GM21825 (cell line): ENCODE data around the gene MYG1.
"Not testable (repeated sequence)": the region's sequence is repeated elsewhere in the genome, so short reads cannot be mapped to it uniquely, and the experiment has no call there.

Experiments
- ATAC-seq: cut with Tn5 transposase; IDR thresholded peaks from one replicate; pipeline ENCODE4 v1.9.1; 2021; ENCODE audit warnings: mild to moderate bottlenecking, moderate library complexity; ENCODE audit not compliant: unreplicated experiment

MYG1 gene

DNA sequence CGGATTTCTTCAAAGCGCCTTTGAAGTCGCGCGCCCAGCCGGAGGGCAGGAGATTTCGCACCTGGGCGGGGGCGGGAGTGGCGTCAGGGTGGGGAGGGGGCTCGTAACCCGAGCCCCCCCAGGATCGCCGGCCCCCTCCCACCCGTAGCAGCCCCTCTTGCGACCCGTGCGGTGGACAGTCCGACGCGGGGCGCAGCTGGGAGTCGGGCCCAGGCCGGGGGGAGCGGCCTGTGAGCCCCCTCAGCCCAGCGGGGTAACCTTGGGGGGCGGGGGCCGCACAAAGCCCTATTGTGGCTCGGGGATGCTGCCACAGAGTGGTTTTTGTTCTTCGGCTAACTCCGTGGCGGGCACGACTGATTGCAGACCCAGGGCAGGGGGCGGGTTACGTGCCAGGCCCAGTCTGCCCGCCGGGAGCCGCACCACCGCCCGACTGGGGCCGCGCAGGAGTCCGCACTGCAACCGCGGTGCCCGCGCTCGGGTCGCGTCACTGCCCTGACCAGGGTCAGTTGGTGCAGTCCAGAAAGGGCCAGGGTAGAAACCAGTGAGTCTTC lies 26.1 kb downstream of the MYG1 start:
- no peak for ATAC-seq

DNA sequence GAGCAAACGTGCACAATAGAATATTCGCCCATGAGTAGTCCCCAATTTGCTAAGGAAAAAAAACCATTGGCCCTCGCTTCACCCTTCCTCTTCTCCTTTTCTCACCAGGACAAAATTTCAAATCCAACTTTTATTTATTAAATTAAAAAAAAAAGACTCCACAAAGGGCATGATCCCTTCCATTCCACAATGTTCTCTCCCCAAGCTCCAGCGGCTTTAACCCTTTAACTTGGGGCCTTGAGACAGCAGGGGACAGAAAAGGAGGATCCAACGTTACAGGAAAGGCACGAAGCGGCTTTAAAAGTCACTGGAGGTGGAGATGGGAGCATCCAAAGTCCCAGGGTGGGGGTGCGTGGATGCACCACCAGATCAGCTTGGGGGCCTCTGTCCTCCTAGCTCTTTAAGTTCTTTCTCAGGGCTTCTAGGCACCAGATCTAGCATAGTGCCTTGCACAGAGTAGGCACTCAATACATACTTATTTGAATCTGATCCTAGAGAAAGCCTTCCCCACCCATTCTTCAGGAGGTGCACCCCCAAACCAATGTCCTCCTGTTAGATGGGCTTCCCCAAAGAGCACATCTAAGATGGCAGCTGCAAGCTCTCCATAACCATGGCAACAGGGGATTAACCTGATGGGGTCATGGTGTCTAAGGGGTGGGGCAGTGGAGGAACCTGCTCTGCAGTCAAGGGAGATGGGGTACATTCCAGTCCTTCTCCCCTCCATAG lies 27.1 kb downstream of the MYG1 start:
- ATAC-seq = no peak

DNA sequence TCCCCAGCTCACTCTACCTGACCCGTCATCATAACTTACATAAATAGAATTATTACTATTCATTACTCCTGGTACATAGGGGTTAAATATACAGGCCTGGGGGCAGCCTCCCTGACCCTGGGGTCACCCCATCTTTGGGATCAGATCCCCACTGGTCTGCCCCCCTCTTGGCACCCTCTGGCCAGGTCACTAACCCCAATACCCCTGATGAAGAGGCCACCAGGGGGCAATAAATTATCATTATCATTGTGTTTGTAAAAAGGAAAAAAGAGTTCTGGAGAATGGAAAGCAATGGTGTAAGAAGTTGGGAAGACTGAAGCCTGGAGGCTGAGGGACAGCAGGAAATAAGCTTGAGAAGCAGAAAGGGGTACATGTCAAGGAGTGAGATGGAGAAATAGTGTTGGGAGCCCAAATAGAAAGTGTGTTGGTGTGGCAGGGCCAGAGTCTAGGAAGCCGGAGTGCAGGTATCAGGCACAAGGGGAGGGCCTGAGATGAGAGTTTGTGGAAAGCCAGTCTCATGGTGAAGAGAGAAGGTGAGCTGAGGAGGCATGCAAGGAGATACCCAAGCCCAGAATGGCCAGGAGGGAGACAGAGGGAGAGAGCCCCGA lies 28.0 kb downstream of the MYG1 start:
- no peak for ATAC-seq

DNA sequence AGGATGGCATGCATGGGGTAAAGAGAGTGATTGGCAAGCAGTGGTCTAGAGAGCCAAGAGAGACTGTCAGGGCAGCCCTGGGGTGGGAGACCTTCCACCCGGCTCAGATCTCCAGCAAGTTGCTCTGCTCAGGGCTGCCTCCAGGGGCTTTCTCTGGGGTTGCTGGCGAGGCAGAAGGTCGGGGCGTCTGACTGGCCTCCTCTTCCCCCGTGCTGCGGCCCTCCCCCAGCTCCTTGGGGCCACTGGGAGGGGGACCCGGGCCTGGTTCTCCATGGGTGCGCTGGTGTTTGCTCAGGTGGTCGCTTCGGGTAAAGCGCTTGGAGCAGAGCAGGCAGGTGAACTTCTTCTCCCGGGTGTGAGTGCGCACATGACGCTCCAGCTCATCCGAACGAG lies 28.5 kb downstream of the MYG1 start:
- no peak for ATAC-seq

DNA sequence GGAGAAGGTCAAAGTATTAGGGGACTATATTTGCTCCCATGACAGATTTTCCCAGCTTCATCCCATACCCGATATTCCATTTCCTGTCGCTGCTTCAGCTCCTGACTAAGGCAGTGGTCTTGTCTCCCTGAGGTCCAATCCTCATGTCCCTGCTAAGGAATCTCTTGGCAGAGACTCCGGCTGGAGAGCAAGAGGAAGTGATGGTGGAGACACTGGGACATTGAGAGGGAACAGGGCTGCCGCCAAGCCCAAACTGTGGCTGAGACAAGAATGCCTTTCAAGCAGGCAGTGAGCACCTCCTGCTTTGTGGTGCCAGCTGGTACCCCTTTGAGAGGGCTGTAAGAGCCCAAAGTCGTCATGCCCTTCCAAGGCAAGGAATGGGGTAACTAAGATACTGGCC lies 31.2 kb downstream of the MYG1 start:
- ATAC-seq = no peak

DNA sequence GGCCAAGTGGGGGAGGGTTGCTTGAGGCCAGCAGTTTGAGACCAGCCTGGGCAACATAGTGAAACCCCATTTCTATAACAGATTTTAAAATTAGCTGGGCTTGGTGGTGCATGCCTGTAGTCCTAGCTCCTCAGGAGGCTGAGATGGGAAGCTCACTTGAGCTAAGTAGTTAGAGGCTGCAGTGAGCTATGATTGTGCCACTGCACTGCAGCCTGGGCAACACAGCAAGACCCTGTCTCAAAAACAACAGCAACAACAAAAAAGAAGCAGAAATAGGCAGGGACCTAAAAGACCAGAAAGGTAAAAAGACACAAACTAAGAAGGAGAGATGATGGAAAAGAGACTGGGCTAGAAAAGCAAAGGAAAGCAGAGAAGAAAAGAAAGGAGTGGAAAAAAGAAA lies 32.8 kb downstream of the MYG1 start:
- ATAC-seq = not testable (repeated sequence)

DNA sequence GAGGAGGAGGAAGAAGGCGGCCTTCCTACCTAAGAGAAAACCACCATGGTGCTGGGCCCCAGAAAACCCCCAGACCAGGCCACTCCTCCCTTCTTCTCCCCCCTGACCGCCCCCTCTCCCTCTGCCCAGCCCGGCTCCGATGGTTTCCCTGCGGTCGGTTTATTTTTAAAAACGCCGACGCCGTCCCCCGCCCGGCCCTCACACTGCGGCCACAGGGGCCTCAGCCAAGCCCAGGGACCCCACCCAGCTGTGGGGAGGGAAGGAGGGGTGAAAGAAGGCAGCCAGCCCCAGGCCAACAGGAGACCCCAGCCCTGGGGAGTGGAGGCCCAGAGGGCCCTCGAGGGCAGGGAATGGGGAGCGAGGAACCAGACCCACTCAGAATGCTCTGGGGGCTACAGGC lies 33.2 kb downstream of the MYG1 start:
- ATAC-seq = no peak

DNA sequence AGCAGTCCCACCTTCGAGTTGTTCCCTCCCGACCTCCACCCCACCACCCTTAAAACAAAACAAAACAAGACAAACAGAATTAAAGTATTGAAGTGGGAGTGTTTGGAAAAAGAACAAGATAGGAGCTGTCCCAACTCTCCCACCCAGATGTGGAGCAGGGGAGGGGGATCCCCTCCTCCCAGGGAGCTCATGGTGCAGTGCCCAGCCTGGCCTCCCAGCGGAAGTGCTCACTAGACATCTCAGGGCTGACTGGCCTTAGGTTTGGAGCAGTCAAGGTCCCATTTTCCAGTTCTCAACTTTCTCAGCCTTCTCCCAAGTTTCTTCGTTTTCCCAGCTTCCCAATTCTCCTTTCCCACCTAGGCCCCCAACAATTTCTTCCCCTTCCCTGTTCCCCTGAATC lies 33.8 kb downstream of the MYG1 start:
- ATAC-seq = no peak

DNA sequence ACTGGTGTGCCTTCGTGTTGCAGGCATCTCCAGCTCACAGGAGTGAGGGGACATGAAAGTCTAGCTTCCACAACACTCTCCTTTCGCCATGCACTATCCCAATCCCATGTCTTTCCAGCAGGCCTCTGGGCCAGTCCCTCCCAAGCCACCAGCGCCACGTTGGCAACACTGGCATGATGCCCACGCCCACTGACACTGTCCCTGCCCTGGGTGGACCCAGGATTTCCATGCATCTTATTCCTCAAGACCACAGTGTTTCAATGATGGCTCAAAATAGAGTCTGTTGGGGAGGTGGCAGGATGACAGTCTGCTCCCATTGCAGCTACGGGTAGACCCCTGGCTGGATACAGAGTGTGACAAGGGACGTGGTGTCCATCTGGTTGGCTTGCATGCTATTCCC lies 34.4 kb downstream of the MYG1 start:
- no peak for ATAC-seq

DNA sequence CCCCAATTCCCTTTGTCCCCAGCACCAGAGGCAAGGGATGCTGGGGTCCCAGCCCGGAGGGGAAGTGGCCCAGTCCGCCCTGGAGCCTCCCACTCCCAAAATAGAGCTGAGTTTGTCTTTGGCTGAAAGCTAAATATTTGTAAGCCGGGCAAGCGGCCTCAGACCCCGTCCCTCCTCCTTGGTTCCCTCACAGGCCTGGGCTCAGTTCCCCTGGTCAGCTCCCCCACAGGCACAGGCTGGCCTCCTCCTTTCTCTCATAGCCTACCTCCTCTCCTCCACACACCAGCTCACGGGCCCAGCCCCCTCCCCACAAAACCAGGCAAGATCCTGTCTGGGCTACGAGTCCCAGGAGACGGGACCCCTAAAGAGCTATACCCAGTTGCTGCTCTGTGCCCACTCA lies 35.3 kb downstream of the MYG1 start:
- ATAC-seq = no peak

DNA sequence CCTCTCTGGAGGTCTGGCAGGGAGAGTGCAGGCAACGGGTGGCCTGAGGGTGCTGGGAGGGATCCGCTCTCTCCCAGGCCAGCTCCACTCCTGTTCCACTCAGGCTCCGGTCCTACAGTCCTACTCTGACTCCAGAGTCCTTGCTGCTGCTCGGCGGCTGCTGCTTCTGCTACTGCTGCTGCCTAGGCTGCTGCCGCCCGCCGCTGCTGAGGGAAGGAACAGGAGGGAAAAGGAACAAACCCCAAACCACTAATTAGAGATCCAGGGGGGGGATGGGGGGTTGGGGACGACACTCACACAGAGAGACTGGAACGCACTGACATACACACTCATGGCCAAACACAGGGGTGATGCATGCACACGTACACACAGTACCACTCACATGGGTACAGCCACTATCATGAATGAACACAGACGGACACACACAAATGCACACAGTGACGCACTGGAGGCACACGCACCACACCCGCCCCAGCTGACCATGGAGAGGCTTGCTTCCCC lies 36.7 kb downstream of the MYG1 start, which contains the start of gene SP7:
TSS of gene SP7 (minus strand) at position 174 of the 501 bp plus-strand sequence. CDS start 708 bp downstream, outside the sequence.
- ATAC-seq = no peak

DNA sequence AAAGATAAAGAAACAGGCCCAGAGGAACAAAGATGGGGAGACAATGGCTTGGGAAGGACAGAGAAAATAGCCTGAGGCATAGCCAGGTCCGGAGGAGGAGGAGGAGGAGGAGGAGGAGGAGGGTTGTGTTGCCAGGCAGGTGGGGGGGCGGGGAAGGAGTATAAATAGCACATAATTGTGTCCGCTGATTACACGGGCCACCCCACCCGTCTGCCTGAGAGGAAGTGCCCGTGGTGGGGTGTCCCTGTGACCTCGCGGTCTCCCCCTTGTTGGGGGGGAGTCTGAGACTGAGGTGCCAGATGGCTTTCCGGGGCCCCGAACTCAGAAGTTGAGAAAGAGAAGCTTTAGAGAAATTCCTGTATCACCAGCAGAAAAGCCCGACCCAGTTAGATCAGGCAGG lies 38.5 kb downstream of the MYG1 start:
- no peak for ATAC-seq

DNA sequence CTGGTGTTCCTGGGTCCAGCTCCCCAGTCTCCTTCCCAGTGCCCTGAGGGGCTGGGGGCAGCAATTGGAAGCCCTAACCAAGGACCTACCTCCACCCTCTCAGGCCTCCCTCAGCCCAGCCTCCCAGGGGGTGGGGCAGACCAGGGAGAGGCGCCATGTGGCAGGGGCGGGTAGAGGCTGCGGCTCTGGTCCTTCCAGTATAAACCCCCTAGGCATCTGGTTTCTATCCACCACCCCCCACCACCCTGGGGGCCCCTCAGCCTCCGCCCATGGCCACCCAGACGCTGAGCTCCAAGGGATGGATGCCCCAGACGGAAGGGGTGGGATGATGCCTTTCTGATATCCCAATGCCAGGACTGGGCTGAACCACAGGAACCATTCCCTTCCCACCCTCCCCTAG lies 39.4 kb downstream of the MYG1 start:
- no peak for ATAC-seq

DNA sequence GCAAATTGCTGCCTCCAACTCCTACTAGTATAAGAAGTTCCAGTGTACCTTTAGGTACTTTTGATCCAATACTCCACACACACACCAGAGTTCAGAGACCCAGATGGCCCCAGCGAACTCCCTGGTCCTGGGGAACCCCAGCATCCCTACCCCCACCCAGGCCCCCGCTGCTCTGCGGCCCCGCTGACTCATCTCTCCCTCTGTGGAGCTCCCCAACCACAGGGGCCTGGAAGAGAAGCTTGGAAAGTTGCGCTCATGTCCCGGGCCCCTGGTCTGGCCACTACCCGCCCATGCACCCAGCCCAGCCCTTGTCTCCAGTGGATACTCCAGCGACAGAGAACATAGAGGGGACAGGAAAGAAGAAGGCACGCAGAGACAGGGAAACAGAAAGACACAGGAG lies 40.9 kb downstream of the MYG1 start:
- ATAC-seq = no peak

DNA sequence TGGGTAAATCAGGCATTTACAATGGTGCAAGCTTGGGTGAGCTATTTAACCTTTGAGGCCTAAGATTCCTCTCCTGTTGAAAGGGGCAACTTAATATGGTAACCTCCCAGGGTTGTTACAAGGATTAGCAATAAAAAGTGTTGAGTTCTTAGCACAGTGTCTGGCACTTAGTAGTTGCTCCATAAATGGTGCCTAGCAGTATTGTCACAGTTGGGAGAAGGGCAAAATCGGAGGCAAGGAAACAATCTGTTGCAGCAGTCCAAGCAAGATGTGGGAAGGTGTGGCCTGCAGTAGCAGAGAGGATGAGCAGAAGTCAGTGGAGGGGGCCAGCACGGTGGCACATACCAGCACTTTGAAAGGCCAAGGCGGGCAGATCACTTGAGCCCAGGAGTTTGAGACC lies 44.0 kb downstream of the MYG1 start:
- no peak for ATAC-seq

DNA sequence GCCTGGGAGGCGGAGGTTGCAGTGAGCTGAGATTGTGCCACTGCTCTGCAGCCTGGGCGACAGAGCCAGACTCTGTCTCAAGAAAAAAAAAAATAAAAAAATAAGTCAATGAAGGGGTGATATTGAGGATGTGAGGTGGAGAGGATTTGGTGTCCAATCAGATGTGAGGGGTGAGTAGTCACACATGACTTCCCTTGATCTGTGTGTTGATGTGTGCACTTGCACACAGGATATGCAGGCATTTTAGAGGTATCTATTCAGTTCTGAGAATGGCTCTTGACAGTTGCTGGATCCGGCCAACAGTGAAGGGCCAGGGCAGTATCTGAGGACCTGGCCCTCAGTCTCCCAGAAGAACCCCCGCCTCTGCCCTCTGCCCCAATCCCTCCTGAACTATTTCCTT lies 44.5 kb downstream of the MYG1 start:
- no peak for ATAC-seq

DNA sequence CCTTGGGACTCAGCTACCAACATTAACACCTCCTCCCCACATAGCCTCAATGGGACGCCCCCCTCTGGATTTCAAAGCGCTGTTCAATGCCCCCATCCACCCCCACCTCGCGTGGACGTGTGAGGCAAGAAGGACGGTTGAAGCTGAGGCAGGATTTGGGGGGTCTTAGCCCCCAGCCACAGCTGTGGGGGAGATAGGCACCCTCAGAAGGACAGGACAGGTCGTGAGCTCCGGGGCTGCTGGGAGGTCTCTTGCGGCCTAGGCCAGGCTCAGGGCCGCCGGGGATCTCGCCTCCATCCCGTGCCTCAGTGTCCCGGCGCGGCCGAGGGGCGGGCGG lies 45.0 kb downstream of the MYG1 start:
- no peak for ATAC-seq

DNA sequence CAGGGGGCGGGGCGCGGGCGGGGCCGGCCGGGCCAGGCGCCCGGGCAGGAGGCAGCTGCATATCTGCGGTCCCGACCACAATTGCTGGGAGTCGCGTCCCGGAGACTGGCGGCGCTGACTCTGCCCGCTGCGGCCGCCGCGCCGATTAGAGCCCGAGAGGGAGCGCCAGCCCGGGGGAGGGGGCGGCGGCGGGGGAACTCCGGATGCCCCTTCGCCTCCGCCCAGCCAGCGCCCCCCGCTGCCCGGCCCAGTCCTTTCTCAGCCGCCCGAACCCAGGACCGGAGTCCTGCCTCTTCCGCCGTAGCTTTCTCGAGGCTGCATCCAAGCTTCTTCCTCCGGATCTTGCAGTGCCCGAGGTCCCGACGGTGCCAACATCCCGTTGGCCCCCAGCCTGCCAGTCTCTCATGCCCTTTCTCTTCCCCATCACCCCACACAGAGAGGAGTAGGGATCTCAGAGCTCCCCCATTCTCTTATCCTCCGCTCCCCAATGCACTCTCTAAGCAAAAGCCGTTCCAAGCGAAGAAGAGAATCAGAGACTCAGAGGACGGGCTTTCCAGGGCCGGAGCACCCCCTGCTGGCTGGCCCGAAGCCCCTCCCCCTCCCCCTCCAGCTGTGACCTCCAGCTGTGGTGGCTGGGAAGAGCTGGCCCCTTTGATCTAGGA lies 45.5 kb downstream of the MYG1 start:
- peak; percentile 60 for ATAC-seq

DNA sequence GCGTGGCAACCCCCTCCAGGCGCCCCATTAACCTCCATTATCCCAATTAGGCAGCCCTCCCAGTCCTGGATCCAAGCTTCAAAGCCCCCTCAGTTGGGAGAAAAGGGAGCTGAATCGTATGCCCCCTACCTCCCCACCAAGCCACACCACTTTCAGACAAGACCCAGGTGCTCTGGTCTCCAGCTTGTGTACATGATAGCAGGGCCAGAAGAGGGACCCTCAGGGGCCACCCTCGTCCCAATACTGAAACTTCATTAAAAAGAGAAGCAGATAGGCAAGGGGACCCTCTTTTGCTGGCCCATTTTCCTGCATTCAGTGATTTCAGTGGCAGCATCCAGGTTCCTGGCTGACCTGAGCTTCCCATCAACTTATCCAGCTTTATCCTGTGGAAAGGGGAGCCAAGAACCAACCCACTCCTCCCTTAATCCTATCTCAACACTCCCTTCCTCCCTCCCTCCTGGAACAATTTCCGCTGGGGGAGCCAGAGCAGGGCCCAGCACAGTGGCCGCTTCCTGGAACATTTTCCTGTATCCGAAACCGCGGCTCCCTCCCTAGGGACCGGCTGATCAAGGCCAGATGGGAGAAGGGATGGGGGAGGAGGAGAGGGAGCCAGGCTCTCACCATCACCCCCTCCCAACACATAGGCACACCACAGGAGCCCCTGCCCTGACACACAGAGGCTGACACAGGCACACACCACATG lies 46.1 kb downstream of the MYG1 start:
- no peak for ATAC-seq

DNA sequence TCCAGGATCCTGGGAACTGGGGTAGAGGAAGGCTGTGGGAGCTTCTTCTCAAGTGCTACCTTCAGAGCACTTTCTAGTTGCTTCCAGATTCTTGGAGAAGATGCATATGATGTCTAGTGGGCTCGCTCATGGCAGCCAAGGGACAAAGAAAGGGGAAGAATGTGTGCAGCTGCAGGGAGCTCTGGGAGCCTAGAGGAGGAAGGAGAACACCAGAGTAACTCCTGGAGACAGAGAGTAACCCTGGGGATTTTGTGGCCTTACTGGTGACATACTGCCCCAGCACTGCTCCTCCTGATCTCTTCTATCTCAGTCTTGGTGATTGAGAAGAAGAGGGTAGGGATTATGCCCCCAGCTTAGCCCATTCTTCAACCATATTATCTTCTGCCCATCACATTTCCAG lies 47.0 kb downstream of the MYG1 start:
- ATAC-seq = no peak

DNA sequence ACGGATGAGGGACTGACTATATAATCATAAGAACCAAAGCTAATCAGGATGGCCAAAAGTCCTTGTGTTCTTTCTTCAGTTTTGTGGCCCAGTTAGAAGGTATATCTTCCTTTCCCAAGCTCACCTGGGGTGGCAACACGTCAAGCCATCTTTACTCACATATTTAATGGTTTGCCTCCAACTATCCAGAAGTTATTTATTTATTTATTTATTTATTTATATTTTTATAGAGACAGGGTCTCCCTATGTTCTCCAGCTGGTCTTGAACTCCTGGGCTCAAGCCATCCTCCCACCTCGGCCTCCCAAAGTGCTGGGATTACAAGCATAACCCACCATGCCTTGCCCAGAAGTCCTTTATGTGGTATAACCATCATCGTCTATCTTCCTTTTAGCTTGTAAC lies 48.4 kb downstream of the MYG1 start:
- ATAC-seq = no peak
